AG09309 (cell line): Measurements from ENCODE around the gene CABLES1.

ENCODE experiments used
- DNase-seq: peaks from one replicate; pipeline ENCODE4 v3.0.0-alpha.2; 2010; ENCODE audit warnings: low read depth
- H3K4me3 ChIP-seq: 2 replicates; pipeline ENCODE4 v1.5.1; 2011; ENCODE audit warnings: mild to moderate bottlenecking, low read depth, low read length, moderate library complexity; ENCODE audit not compliant: control insufficient read depth
- CTCF ChIP-seq: IDR thresholded peaks from 2 replicates; pipeline ENCODE4 v1.5.1; 2011; ENCODE audit warnings: mild to moderate bottlenecking, low read depth, low read length, inconsistent platforms; ENCODE audit not compliant: insufficient read depth, control insufficient read depth; ENCODE audit errors: missing control alignments

CABLES1 gene

GRCh38 chr18:23201741-23202140 is 66.5 kb downstream of the CABLES1 start:
- DNase-seq: no peak
- H3K4me3 ChIP-seq: no peak overlapping the region

GRCh38 chr18:23203891-23204432 is 68.7 kb downstream of the CABLES1 start:
- no peak overlapping the region for H3K4me3 ChIP-seq
- DNase-seq: no peak

More at GRCh38 chr18:23201741-23202140, 66.5 kb downstream of the CABLES1 start:
- no peak for TF ChIP-seq CTCF

GRCh38 chr18:23204589-23205235 is 69.4 kb downstream of the CABLES1 start:
- H3K4me3 ChIP-seq: no peak overlapping the region
- no peak for TF ChIP-seq CTCF
- no peak for DNase-seq

More at GRCh38 chr18:23203891-23204432, 68.7 kb downstream of the CABLES1 start:
- TF ChIP-seq CTCF: no peak

GRCh38 chr18:23205980-23206379 is 70.7 kb downstream of the CABLES1 start:
- no peak overlapping the region for H3K4me3 ChIP-seq
- no peak for DNase-seq
- TF ChIP-seq CTCF: no peak

GRCh38 chr18:23207191-23207955 is 72.1 kb downstream of the CABLES1 start:
- no peak overlapping the region for H3K4me3 ChIP-seq
- TF ChIP-seq CTCF: peak; percentile 37
- no peak for DNase-seq

- no peak overlapping the region for H3K4me3 ChIP-seq
- no peak for TF ChIP-seq CTCF
- DNase-seq: no peak
Observed at GRCh38 chr18:23207994-23208393, 72.7 kb downstream of the CABLES1 start.
